Measurements from ENCODE around the gene S100A7A. TPM values are rescaled to one million over a fixed set of nuclear protein-coding genes. Genes with fewer than 3 reads are reported as not detected.

The S100A7A gene
- total and polyA plus RNA-seq, 2 donors (not counting 1 experiment from before 2014, with no cell fraction given): not detected

- no peak overlapping the region for H3K27ac Mint-ChIP-seq
- TF ChIP-seq CTCF (IDR thresholded peaks at IDR 0.05) (no peak), EZH2 (IDR thresholded peaks at IDR 0.05; ENCODE audit: borderline replicate concordance, insufficient read depth, low read depth, low read length, poor library complexity, severe bottlenecking) (no peak)
- no peaks in the 10 kb centered on the region for H3K4me1 ChIP-seq (ENCODE audit: control insufficient read depth in 2 of 2, insufficient read depth in 2 of 2, low read length in 2 of 2)
- H3K79me2 ChIP-seq (ENCODE audit: control insufficient read depth, insufficient read depth, low read length): no peaks in the 10 kb centered on the region
- H3K27me3 ChIP-seq (replicated peaks in 1 of 4; ENCODE audit: control extremely low read depth in 1 of 4, control insufficient read depth in 3 of 4, insufficient read depth in 4 of 4, low read length in 3 of 4): peaks cover 0 to 10% (median under 1%) of the 10 kb centered on the region in 4 experiments
- no peak overlapping the region for H2AFZ ChIP-seq (ENCODE audit: insufficient read depth, low read depth, low read length, poor library complexity, severe bottlenecking)
- no peak overlapping the region for H3K4me2 ChIP-seq (replicated peaks; ENCODE audit: low read depth, low read length, poor library complexity, severe bottlenecking)
- no peak overlapping the region for H3K27ac ChIP-seq (ENCODE audit: low read length in 2 of 2)
- H3K9me3 Mint-ChIP-seq (ENCODE audit: insufficient read depth): no peaks in the 10 kb centered on the region
- ATAC-seq (ENCODE audit: low read depth): no peak
- intact Hi-C loops (cut with micrococcal nuclease): no loop called here
- no peaks in the 10 kb centered on the region for H3K36me3 ChIP-seq (replicated peaks in 1 of 2; ENCODE audit: control extremely low read depth in 1 of 2, control insufficient read depth in 1 of 2, extremely low read depth in 1 of 2, insufficient read depth in 2 of 2, low read length in 1 of 2)
- no peak overlapping the region for H3K9ac ChIP-seq (ENCODE audit: low read length)
- no peak overlapping the region for H3K4me3 ChIP-seq (ENCODE audit: control extremely low read depth in 1 of 5, extremely low read depth in 1 of 5, insufficient read depth in 1 of 5, low read depth in 2 of 5, low read length in 4 of 5)
- WGBS (ENCODE audit: insufficient coverage): 87% methylated on average over 8 of the region's 12 CpGs
- peaks cover 53% of the 10 kb centered on the region for H3K27me3 Mint-ChIP-seq
- H3K9me3 ChIP-seq (ENCODE audit: control extremely low read depth in 1 of 3, control insufficient read depth in 2 of 3, insufficient read depth in 1 of 3, low read length in 2 of 3): no peaks in the 10 kb centered on the region
- CTCF ChIA-PET: no interaction called here
- no peak for DNase-seq
- H3K4me1 Mint-ChIP-seq: no peaks in the 10 kb centered on the region
- POLR2A ChIA-PET: no interaction called here
- H3K4me3 Mint-ChIP-seq: no peak overlapping the region
- no peaks in the 10 kb centered on the region for H4K20me1 ChIP-seq (ENCODE audit: control insufficient read depth, insufficient read depth, low read length, poor library complexity, severe bottlenecking)
Observed at GRCh38 chr1:153428073-153428638, 11.8 kb downstream of the S100A7A start.

- intact Hi-C loops (cut with micrococcal nuclease): no loop called here
- H3K79me2 ChIP-seq (ENCODE audit: control insufficient read depth, insufficient read depth, low read length): no peaks in the 10 kb centered on the region
- no peaks in the 10 kb centered on the region for H4K20me1 ChIP-seq (ENCODE audit: control insufficient read depth, insufficient read depth, low read length, poor library complexity, severe bottlenecking)
- Mint-ChIP-seq H3K9me3 (ENCODE audit: insufficient read depth) (no peaks in the 10 kb centered on the region), H3K4me1 (no peaks in the 10 kb centered on the region), H3K27me3 (peaks cover 46% of the 10 kb centered on the region), H3K4me3 (no peak overlapping the region), H3K27ac (no peak overlapping the region)
- no peaks in the 10 kb centered on the region for H3K4me1 ChIP-seq (ENCODE audit: control insufficient read depth in 2 of 2, insufficient read depth in 2 of 2, low read length in 2 of 2)
- H3K4me2 ChIP-seq (replicated peaks; ENCODE audit: low read depth, low read length, poor library complexity, severe bottlenecking): no peak overlapping the region
- no peaks in the 10 kb centered on the region for H3K36me3 ChIP-seq (replicated peaks in 1 of 2; ENCODE audit: control extremely low read depth in 1 of 2, control insufficient read depth in 1 of 2, extremely low read depth in 1 of 2, insufficient read depth in 2 of 2, low read length in 1 of 2)
- no peak for DNase-seq
- H3K9me3 ChIP-seq (ENCODE audit: control extremely low read depth in 1 of 3, control insufficient read depth in 2 of 3, insufficient read depth in 1 of 3, low read length in 2 of 3): no peaks in the 10 kb centered on the region
- ChIA-PET POLR2A (no interaction called here), CTCF (no interaction called here)
- H3K4me3 ChIP-seq (ENCODE audit: control extremely low read depth in 1 of 5, extremely low read depth in 1 of 5, insufficient read depth in 1 of 5, low read depth in 2 of 5, low read length in 4 of 5): no peak overlapping the region
- no peak for TF ChIP-seq EZH2 (IDR thresholded peaks at IDR 0.05; ENCODE audit: borderline replicate concordance, insufficient read depth, low read depth, low read length, poor library complexity, severe bottlenecking)
- no peak for TF ChIP-seq CTCF (IDR thresholded peaks at IDR 0.05)
- H3K9ac ChIP-seq (ENCODE audit: low read length): no peak overlapping the region
- no peak overlapping the region for H2AFZ ChIP-seq (ENCODE audit: insufficient read depth, low read depth, low read length, poor library complexity, severe bottlenecking)
- H3K27me3 ChIP-seq (replicated peaks in 1 of 4; ENCODE audit: control extremely low read depth in 1 of 4, control insufficient read depth in 3 of 4, insufficient read depth in 4 of 4, low read length in 3 of 4): peaks cover 0 to 10% (median under 1%) of the 10 kb centered on the region in 4 experiments
- no peak overlapping the region for H3K27ac ChIP-seq (ENCODE audit: low read length in 2 of 2)
- ATAC-seq (ENCODE audit: low read depth): no peak
- WGBS (ENCODE audit: insufficient coverage): 61% methylated on average over 6 of the region's 6 CpGs
Observed at GRCh38 chr1:153428791-153429190, 12.5 kb downstream of the S100A7A start.

All from B cell (primary cell).